Ovary (tissue), 3 donors: ENCODE data around the gene KHDRBS1.

Experiments used
- CTCF ChIP-seq, 3 donors: fragments of 450-650 bp in 2 of 3; fragments of 200-600 bp in 1 of 3; IDR thresholded peaks; one replicate each; pipeline versions ENCODE4 v1.5.1 to v1.8.0; 2016 to 2022; ENCODE audit warnings: antibody characterized with exemption in 3 of 3, mild to moderate bottlenecking in 1 of 3
- POLR2A ChIP-seq: fragments of 450-650 bp; IDR thresholded peaks from one replicate; pipeline ENCODE4 v1.6.1; 2017; ENCODE audit warnings: antibody characterized with exemption, mild to moderate bottlenecking, moderate library complexity
- donor health status: DM: no; HTN: no; CAD: no.

GRCh38 chr1:32072622-32073298, 59.1 kb downstream of the KHDRBS1 start, which contains the start of gene TMEM39B:
- TF ChIP-seq CTCF (IDR thresholded peaks at IDR 0.05) (peak in 1 of 3 donors; percentile 40), POLR2A (peak; percentile 24)
